Activated CD8-positive, alpha-beta memory T cell treated with anti-CD3 and anti-CD28 coated beads, Interleukin-2, amount 50 U/mL, for 1 hour (primary cell): ENCODE measurements around the gene STK24.
"Not testable (repeated sequence)": the region's sequence is repeated elsewhere in the genome, so short reads cannot be mapped to it uniquely, and the experiment has no call there.

Experiments used
- DNase-seq: peaks from one replicate; pipeline ENCODE4 v3.0.0-alpha.2; 2020; ENCODE audit errors: extremely low read depth

STK24 gene

GRCh38 chr13:98582947-98583346 is 6.0 kb upstream of the STK24 start:
- no peak for DNase-seq

- no peak for DNase-seq
Observed at GRCh38 chr13:98581971-98582702, 5.2 kb upstream of the STK24 start.

- DNase-seq, result no peak
Observed at GRCh38 chr13:98581381-98581780, 4.5 kb upstream of the STK24 start.

GRCh38 chr13:98580420-98580819 is 3.5 kb upstream of the STK24 start:
- no peak for DNase-seq

- no peak for DNase-seq
Observed at GRCh38 chr13:98577836-98578285, 954 bp upstream of the STK24 start.

GRCh38 chr13:98576200-98576945 is 534 bp downstream of the STK24 start:
- no peak for DNase-seq

- DNase-seq, result no peak
Observed at GRCh38 chr13:98575904-98576199, 1.1 kb downstream of the STK24 start.

- DNase-seq, result no peak
Observed at GRCh38 chr13:98575009-98575903, 1.7 kb downstream of the STK24 start.

DNA sequence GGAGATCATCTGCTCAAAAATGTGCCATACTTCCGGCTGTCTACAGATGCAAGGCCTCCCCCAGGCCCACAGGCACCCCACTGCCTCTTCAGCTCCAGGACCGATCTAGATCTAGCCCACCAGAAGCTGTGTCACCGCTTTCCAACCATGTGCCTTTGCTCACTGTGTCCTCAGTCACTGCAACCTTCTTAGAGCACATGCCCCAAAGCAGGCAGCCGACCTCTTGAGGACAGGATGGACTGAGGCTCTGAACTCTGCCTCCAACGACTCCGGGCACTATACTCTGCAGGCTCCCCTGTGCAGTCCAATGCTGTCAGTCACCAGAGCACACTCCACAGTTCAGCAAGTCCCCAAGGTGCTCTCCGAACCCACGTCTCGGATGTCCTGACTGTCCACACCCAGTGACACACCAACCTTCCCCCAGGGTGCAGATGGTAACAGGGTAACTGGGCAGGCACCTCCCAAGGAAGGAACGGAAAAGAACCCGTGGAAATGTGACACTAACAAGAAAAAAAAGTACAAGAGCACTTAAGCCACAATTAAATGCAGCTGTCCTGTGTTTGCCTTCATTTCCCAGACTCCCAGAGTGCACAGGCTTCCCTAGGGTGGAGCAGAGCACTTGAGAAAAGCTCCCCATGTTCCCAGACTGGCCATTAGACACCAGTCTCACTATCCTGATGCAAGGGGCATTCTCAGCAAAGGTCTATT is 4.8 kb downstream of the STK24 start:
- no peak for DNase-seq

DNA sequence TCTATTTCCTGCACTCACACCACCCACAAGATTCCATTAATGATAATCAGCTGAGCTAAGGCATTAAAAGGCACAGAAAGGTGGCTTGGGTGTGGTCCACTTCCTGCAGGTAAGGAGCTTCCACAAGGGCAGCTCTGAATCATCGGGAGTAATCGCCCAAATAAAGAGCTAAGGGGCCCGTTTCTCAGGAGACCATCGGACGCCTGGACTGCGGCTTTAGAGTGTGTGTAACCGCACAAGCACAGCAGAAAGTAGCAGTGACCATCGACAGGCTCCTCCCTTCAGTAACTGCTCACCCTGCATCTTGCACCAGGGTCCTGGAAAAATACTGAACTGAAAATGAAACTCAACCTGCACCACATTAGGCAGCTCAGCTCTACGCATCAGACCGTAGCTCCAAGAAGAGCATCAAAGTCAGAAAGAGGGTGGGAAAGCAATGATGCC is 6.0 kb downstream of the STK24 start:
- DNase-seq, result no peak

GRCh38 chr13:98569494-98570367 is 7.2 kb downstream of the STK24 start:
- DNase-seq, result not testable (repeated sequence)

DNA sequence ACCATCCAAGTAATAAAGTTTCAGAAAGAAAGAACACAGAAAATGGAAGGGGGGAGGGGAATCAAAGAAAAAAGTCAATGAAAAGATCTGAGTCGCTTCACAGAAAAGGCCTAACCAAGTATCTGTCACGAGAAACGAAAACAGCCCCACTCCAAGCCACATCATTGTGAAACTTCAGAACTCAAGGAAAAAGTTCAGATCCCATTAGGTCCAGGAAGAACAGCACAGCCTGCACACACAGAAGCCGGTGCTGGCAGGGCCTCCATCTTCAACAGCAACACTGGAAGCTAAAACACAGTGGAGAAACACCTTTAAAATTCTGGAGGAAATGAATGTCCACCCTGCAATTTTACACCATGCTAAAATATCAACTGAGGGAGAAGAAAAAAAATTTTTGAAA is 8.0 kb downstream of the STK24 start:
- no peak for DNase-seq

DNA sequence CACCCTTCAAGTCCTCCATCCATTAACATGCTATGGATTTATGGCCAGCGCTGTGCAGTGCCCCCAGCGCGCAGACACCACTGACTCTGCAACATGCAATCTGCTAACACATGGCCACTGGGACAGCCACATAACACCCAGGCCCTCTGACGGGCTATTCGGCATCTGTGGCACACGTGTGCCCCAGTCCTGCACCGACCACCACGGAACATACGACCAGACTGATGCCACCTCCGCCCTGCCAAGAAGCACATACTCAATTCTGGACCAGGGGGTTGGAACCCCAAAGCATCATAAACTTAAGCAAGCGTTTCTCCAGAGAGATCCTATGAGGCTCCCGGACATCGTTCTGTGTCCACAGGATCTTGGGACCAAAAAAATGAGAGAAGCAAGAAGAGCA is 9.8 kb downstream of the STK24 start:
- no peak for DNase-seq

- no peak for DNase-seq
Observed at GRCh38 chr13:98565726-98566565, 11.0 kb downstream of the STK24 start.

- DNase-seq, result no peak
Observed at GRCh38 chr13:98564204-98564603, 12.7 kb downstream of the STK24 start.

DNA sequence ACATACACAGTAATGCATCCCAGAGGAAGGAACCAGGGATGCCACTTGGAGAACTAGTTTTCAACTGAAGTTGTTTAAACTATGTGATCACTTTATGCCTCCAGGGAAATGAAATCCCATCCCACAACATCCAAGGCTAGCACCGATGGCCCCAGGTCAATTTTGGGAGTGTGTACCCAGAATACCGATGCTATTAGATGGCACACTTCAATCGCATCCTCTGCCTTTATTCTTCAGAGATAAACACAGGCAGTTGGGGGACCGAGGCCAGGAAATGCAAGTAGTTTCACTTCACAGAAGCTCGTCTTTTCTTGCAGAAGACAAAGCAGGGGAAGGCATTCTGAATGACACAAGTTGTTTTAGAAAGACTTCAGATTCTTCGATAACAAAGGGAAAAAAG is 13.8 kb downstream of the STK24 start:
- no peak for DNase-seq

GRCh38 chr13:98559169-98559568 is 17.7 kb downstream of the STK24 start:
- no peak for DNase-seq

- no peak for DNase-seq
Observed at GRCh38 chr13:98557937-98558792, 18.7 kb downstream of the STK24 start.
